H9 (cell line): Measurements from ENCODE around the gene CALCOCO1. TPM values are rescaled to one million over a fixed set of nuclear protein-coding genes. Genes with fewer than 3 reads are reported as not detected.

ENCODE experiments used
- DNase-seq: peaks from one replicate; pipeline ENCODE4 v3.0.0-alpha.2; 2017
- H2AFZ ChIP-seq: one replicate; pipeline ENCODE4 v1.6.1; 2013; ENCODE audit warnings: mild to moderate bottlenecking, low read length, control low read depth, moderate library complexity
- H2AK5ac ChIP-seq: 2 replicates; pipeline ENCODE4 v1.6.1; 2013; ENCODE audit warnings: low read length, control low read depth, mixed read lengths; ENCODE audit not compliant: insufficient read length
- H2BK120ac ChIP-seq: one replicate; pipeline ENCODE4 v1.6.1; 2013; ENCODE audit warnings: low read depth, mild to moderate bottlenecking, low read length, control low read depth, inconsistent platforms; ENCODE audit not compliant: poor library complexity, severe bottlenecking
- H2BK12ac ChIP-seq: 2 replicates; pipeline ENCODE4 v1.6.1; 2013; ENCODE audit warnings: low read length, control low read depth, mixed read lengths, low read depth; ENCODE audit not compliant: insufficient read length
- H2BK15ac ChIP-seq: 2 replicates; pipeline ENCODE4 v1.6.1; 2013; ENCODE audit warnings: low read depth, low read length, control low read depth
- H2BK20ac ChIP-seq: one replicate; pipeline ENCODE4 v1.6.1; 2013; ENCODE audit warnings: low read depth, mild to moderate bottlenecking, low read length, control low read depth, inconsistent platforms; ENCODE audit not compliant: poor library complexity, severe bottlenecking
- H2BK5ac ChIP-seq: 2 replicates; pipeline ENCODE4 v1.6.1; 2013; ENCODE audit warnings: low read length, control low read depth, mixed read lengths; ENCODE audit not compliant: insufficient read length
- H3K14ac ChIP-seq: 2 replicates; pipeline ENCODE4 v1.6.1; 2013; ENCODE audit warnings: low read length, control low read depth; ENCODE audit not compliant: insufficient read depth
- H3K18ac ChIP-seq: 2 replicates; pipeline ENCODE4 v1.6.1; 2013; ENCODE audit warnings: low read depth, mild to moderate bottlenecking, mixed read lengths, low read length, control low read depth; ENCODE audit not compliant: insufficient read length
- H3K23ac ChIP-seq: 2 replicates; pipeline ENCODE4 v1.6.1; 2013; ENCODE audit warnings: low read length, control low read depth, mixed read lengths, low read depth; ENCODE audit not compliant: insufficient read length
- H3K23me2 ChIP-seq: 2 replicates; pipeline ENCODE4 v1.6.1; 2013; ENCODE audit warnings: low read depth, mild to moderate bottlenecking, mixed read lengths, low read length, control low read depth; ENCODE audit not compliant: insufficient read length, poor library complexity, severe bottlenecking
- H3K27ac ChIP-seq: 2 replicates; pipeline ENCODE4 v1.5.1; 2013; ENCODE audit warnings: low read length, control low read depth, mixed read lengths, low read depth; ENCODE audit not compliant: insufficient read length
- H3K27me3 ChIP-seq: 2 replicates; pipeline ENCODE4 v1.6.1; 2013; ENCODE audit warnings: low read length, control low read depth, inconsistent platforms; ENCODE audit not compliant: insufficient read depth
- H3K4ac ChIP-seq: 2 replicates; pipeline ENCODE4 v1.6.1; 2013; ENCODE audit warnings: low read depth, mild to moderate bottlenecking, control low read depth, inconsistent platforms, low read length, moderate library complexity
- H3K4me1 ChIP-seq: 2 replicates; pipeline ENCODE4 v1.6.1; 2013; ENCODE audit warnings: low read length, control low read depth, inconsistent platforms; ENCODE audit not compliant: insufficient read depth
- H3K4me2 ChIP-seq: 2 replicates; pipeline ENCODE4 v1.6.1; 2013; ENCODE audit warnings: low read length, control low read depth, mixed read lengths; ENCODE audit not compliant: insufficient read length, insufficient read depth
- H3K56ac ChIP-seq: 2 replicates; pipeline ENCODE4 v1.6.1; 2013; ENCODE audit warnings: low read depth, mild to moderate bottlenecking, mixed read lengths, low read length, control low read depth; ENCODE audit not compliant: insufficient read length
- H3K79me1 ChIP-seq: 2 replicates; pipeline ENCODE4 v1.6.1; 2013; ENCODE audit warnings: low read depth, mild to moderate bottlenecking, moderate library complexity, low read length, control low read depth, inconsistent platforms; ENCODE audit not compliant: insufficient read depth, poor library complexity, severe bottlenecking
- H3K79me2 ChIP-seq: 2 replicates; pipeline ENCODE4 v1.6.1; 2013; ENCODE audit warnings: low read length, control low read depth, inconsistent platforms; ENCODE audit not compliant: insufficient read depth
- H3K9ac ChIP-seq: 2 replicates; pipeline ENCODE4 v1.6.1; 2013; ENCODE audit warnings: low read length, control low read depth, mixed read lengths; ENCODE audit not compliant: insufficient read length; ENCODE audit errors: extremely low read depth
- H3K9me3 ChIP-seq: one replicate; pipeline ENCODE4 v1.6.1; 2013; ENCODE audit warnings: low read depth, low read length, inconsistent platforms; ENCODE audit not compliant: control insufficient read depth
- H3T11ph ChIP-seq: one replicate; pipeline ENCODE4 v1.6.1; 2013; ENCODE audit warnings: mild to moderate bottlenecking, low read length, control low read depth, inconsistent platforms
- H4K20me1 ChIP-seq: one replicate; pipeline ENCODE4 v1.6.1; 2013; ENCODE audit not compliant: control insufficient read depth, insufficient read length, insufficient read depth
- H4K5ac ChIP-seq: 2 replicates; pipeline ENCODE4 v1.6.1; 2013; ENCODE audit warnings: low read depth, mild to moderate bottlenecking, mixed read lengths, low read length, control low read depth; ENCODE audit not compliant: insufficient read length
- H4K8ac ChIP-seq: replicated peaks from 2 replicates; pipeline ENCODE4 v1.6.1; 2013; ENCODE audit warnings: low read length, control low read depth, mixed read lengths, low read depth; ENCODE audit not compliant: insufficient read length
- H4K91ac ChIP-seq: 2 replicates; pipeline ENCODE4 v1.6.1; 2013; ENCODE audit warnings: low read depth, mild to moderate bottlenecking, moderate library complexity, mixed read lengths, low read length, control low read depth; ENCODE audit not compliant: insufficient read length
- H3K27ac Mint-ChIP-seq, 3 experiments: 2 replicates in 2 of 3; 3 replicates in 1 of 3; pipeline ENCODE4 v1.8.0; 2020 to 2021; ENCODE audit warnings: mixed read lengths in 3 of 3, mild to moderate bottlenecking in 1 of 3, moderate library complexity in 1 of 3
- H3K27me3 Mint-ChIP-seq: 2 replicates; pipeline ENCODE4 v1.8.0; 2021; ENCODE audit warnings: low read depth, mild to moderate bottlenecking, moderate library complexity, mixed read lengths
- H3K36me3 Mint-ChIP-seq, 3 experiments: 2 replicates in 2 of 3; 3 replicates in 1 of 3; pipeline ENCODE4 v1.8.0; 2020 to 2021; ENCODE audit warnings: low read depth in 3 of 3, mixed read lengths in 3 of 3; ENCODE audit not compliant: insufficient read depth in 1 of 3
- H3K4me1 Mint-ChIP-seq, 2 experiments: 2 replicates each; pipeline ENCODE4 v1.8.0; 2020; ENCODE audit warnings: mixed read lengths in 2 of 2
- H3K4me3 Mint-ChIP-seq, 2 experiments: 2 replicates in 1 of 2; 3 replicates in 1 of 2; pipeline ENCODE4 v1.8.0; 2020 to 2021; ENCODE audit warnings: mild to moderate bottlenecking in 2 of 2, mixed read lengths in 2 of 2, moderate library complexity in 1 of 2
- H3K9me3 Mint-ChIP-seq, 2 experiments: 2 replicates in 1 of 2; 3 replicates in 1 of 2; pipeline ENCODE4 v1.8.0; 2020; ENCODE audit warnings: mild to moderate bottlenecking in 2 of 2, mixed read lengths in 2 of 2, moderate library complexity in 1 of 2
- WGBS: extraction: QIAGEN DNeasy Blood & Tissue Kit; methylation state at CpG from one replicate; pipeline ENCODE4 v1.1.7; 2013; ENCODE audit warnings: missing lambda C conversion rate, low lambda C conversion rate, mixed read lengths; ENCODE audit not compliant: insufficient read length; ENCODE audit errors: extremely low coverage; 5-methylcytosine and 5-hydroxymethylcytosine counted together
- total RNA-seq: library from RNA; stranded (reverse); gene quantifications from 2 replicates; pipeline ENCODE4 v1.2.1, GENCODE V29; 2021
- TF ChIP-seq, protein P1 (sequence below): fragments of 200-600 bp; sonication (generic); conservative IDR thresholded peaks from 3 replicates; pipeline ENCODE4 v1.8.0; 2021; ENCODE audit warnings: antibody characterized with exemption, mild to moderate bottlenecking

The CALCOCO1 gene
- total RNA-seq, 1 experiment from 2014 or later: 22.3 TPM

DNA sequence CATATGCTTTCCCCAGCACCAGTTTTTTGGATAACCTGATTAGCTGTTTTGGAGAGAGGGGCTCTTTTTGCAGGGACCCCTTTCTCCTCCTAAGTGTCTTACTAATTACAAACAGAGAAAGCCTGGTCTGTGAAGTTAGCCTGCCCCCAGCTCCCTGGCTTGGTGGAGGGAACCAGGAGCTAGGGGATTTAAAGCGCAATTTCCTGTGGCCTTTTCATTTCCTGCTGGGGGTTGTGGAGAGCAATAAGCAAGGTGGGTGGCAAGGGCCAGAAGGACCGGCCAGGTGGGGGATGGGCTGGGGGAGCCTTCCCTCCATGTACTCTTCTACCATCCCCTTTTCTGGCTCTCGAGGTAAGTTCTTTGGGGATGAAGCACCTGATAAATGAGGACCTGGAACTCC lies 28.6 kb upstream of the CALCOCO1 start:
- H2AK5ac ChIP-seq: no peak overlapping the region
- H3K27ac ChIP-seq: no peak overlapping the region
- H3K56ac ChIP-seq: no peak overlapping the region
- H3K4me1 ChIP-seq: peaks cover 5% of the 10 kb centered on the region; the same call in 1 of the 2 replicates
- peak; percentile 59 for DNase-seq
- H4K20me1 ChIP-seq: no peaks in the 10 kb centered on the region
- Mint-ChIP-seq H3K27me3 (peaks cover 34% of the 10 kb centered on the region), H3K9me3 (no peaks in the 10 kb centered on the region), H3K27ac (no peak overlapping the region), H3K4me3 (peak overlapping the region in 1 of 2 experiments; percentile 9; a peak in 3 of 5 replicates), H3K36me3 (no peaks in the 10 kb centered on the region; a peak in 1 of 7 replicates), H3K4me1 (peaks cover 25 to 34% of the 10 kb centered on the region in 2 experiments)
- no peaks in the 10 kb centered on the region for H3K79me1 ChIP-seq
- no peak overlapping the region for H2BK20ac ChIP-seq
- no peak overlapping the region for H2AFZ ChIP-seq
- H2BK120ac ChIP-seq: no peak overlapping the region
- no peak overlapping the region for H4K5ac ChIP-seq
- H3K4me2 ChIP-seq: peak overlapping the region; percentile 17
- no peak overlapping the region for H2BK12ac ChIP-seq
- no peaks in the 10 kb centered on the region for H3K79me2 ChIP-seq
- H4K91ac ChIP-seq: no peak overlapping the region
- peaks cover 14% of the 10 kb centered on the region for H3K23me2 ChIP-seq
- H2BK15ac ChIP-seq: no peak overlapping the region
- H3T11ph ChIP-seq: no peak overlapping the region
- H4K8ac ChIP-seq: no peak overlapping the region
- no CpG with 5 or more reads among the region's 3 CpGs for WGBS
- peaks cover 24% of the 10 kb centered on the region for H3K27me3 ChIP-seq
- no peaks in the 10 kb centered on the region for H3K9me3 ChIP-seq
- H3K14ac ChIP-seq: no peak overlapping the region
- TF ChIP-seq, protein P1, sequence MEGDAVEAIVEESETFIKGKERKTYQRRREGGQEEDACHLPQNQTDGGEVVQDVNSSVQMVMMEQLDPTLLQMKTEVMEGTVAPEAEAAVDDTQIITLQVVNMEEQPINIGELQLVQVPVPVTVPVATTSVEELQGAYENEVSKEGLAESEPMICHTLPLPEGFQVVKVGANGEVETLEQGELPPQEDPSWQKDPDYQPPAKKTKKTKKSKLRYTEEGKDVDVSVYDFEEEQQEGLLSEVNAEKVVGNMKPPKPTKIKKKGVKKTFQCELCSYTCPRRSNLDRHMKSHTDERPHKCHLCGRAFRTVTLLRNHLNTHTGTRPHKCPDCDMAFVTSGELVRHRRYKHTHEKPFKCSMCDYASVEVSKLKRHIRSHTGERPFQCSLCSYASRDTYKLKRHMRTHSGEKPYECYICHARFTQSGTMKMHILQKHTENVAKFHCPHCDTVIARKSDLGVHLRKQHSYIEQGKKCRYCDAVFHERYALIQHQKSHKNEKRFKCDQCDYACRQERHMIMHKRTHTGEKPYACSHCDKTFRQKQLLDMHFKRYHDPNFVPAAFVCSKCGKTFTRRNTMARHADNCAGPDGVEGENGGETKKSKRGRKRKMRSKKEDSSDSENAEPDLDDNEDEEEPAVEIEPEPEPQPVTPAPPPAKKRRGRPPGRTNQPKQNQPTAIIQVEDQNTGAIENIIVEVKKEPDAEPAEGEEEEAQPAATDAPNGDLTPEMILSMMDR: no peak
- no peak overlapping the region for H3K23ac ChIP-seq
- no peak overlapping the region for H3K9ac ChIP-seq
- no peak overlapping the region for H3K4ac ChIP-seq
- no peak overlapping the region for H3K18ac ChIP-seq
- no peak overlapping the region for H2BK5ac ChIP-seq
